ENCODE measurements around the gene HIP1R. TPM values are rescaled to one million over a fixed set of nuclear protein-coding genes. Genes with fewer than 3 reads are reported as not detected.
"Not testable (repeated sequence)": the region's sequence is repeated elsewhere in the genome, so short reads cannot be mapped to it uniquely, and the experiment has no call there.

Gene HIP1R
- total and polyA plus RNA-seq, 10 donors: 40.3 to 65.9 (median 49.0) TPM

DNA sequence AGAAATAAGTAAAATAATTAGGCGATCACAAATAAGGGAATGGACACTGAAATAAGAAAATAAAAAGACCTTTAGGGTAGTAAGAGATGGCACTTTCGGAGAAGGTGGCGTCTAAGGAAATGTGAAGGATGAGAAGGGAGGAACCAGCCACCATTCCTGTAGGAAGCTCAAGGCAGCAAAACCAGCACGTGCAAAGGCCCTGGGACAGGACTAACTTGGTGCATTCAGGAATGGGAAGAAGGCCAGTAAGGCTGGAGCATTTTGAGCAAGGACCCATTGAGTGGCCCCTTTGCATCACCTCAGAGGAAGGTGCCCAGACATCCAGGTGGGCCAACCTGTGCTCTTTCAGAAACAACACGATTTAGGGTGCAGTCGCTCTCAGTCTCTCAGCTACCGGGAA is 61.4 kb downstream of the HIP1R start:
- peak overlapping the region in 1 of 8 donors; percentile 55 for H3K4me3 ChIP-seq
- H3K4me1 ChIP-seq: peaks cover 38 to 93% (median 83%) of the 10 kb centered on the region in 6 donors
- TF ChIP-seq POLR2A (IDR thresholded peaks at IDR 0.05) (no peak), POLR2AphosphoS5 (IDR thresholded peaks at IDR 0.05) (no peak)
- H3K27ac ChIP-seq: peak overlapping the region; percentile 83 to 98 (median 93)
- DNase-seq: no peak
- no peaks in the 10 kb centered on the region for H3K9me3 ChIP-seq
- H3K36me3 ChIP-seq: peaks cover 0 to 5% (median 0%) of the 10 kb centered on the region in 6 donors
- H3K27me3 ChIP-seq (replicated peaks in 1 of 7): no peaks in the 10 kb centered on the region
- WGBS, 5 donors: 90 to 96% (median 94%) methylated on average over 7 of the region's 7 CpGs
- intact Hi-C loops (cut with DNase I; ENCODE audit: low total_unique reads): no loop called here

DNA sequence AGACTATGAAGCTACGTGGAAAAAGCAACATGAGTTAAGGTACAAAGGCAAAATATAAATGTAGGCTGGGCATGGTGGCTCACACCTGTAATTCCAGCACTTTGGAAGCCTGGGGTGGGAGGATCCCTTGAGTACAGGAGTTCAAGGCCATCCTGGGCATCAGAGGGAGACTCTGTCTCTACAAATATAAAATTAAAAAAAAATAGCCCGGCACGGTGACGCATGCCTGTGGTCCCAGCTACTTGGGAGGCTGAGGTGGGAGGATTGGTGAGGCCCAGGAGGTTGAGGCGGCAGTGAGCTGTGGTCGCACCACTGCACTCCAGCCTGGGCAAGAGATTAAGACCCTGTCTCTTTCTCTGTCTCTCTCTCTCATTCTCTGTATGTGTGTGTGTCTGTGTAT is 64.6 kb downstream of the HIP1R start:
- TF ChIP-seq POLR2A (IDR thresholded peaks at IDR 0.05): no peak
- TF ChIP-seq POLR2AphosphoS5 (IDR thresholded peaks at IDR 0.05): no peak
- TF ChIP-seq, protein P1, sequence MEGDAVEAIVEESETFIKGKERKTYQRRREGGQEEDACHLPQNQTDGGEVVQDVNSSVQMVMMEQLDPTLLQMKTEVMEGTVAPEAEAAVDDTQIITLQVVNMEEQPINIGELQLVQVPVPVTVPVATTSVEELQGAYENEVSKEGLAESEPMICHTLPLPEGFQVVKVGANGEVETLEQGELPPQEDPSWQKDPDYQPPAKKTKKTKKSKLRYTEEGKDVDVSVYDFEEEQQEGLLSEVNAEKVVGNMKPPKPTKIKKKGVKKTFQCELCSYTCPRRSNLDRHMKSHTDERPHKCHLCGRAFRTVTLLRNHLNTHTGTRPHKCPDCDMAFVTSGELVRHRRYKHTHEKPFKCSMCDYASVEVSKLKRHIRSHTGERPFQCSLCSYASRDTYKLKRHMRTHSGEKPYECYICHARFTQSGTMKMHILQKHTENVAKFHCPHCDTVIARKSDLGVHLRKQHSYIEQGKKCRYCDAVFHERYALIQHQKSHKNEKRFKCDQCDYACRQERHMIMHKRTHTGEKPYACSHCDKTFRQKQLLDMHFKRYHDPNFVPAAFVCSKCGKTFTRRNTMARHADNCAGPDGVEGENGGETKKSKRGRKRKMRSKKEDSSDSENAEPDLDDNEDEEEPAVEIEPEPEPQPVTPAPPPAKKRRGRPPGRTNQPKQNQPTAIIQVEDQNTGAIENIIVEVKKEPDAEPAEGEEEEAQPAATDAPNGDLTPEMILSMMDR (IDR thresholded peaks at IDR 0.05 in 8 of 11, conservative IDR thresholded peaks at IDR 0.05 in 3 of 11): no peak
- H3K9me3 ChIP-seq: no peaks in the 10 kb centered on the region
- intact Hi-C loops (cut with DNase I; ENCODE audit: low total_unique reads): no loop called here
- no peaks in the 10 kb centered on the region for H3K36me3 ChIP-seq
- DNase-seq: no peak
- H3K27me3 ChIP-seq (replicated peaks in 1 of 7): no peaks in the 10 kb centered on the region
- peak overlapping the region in 7 of 8 donors; percentile 72 to 98 (median 93) for H3K27ac ChIP-seq
- peaks cover 11 to 91% (median 67%) of the 10 kb centered on the region in 6 donors for H3K4me1 ChIP-seq
- 93 to 100% (median 94%) methylated on average over 6 of the region's 6 CpGs for WGBS, 5 donors
- no peak overlapping the region for H3K4me3 ChIP-seq

DNA sequence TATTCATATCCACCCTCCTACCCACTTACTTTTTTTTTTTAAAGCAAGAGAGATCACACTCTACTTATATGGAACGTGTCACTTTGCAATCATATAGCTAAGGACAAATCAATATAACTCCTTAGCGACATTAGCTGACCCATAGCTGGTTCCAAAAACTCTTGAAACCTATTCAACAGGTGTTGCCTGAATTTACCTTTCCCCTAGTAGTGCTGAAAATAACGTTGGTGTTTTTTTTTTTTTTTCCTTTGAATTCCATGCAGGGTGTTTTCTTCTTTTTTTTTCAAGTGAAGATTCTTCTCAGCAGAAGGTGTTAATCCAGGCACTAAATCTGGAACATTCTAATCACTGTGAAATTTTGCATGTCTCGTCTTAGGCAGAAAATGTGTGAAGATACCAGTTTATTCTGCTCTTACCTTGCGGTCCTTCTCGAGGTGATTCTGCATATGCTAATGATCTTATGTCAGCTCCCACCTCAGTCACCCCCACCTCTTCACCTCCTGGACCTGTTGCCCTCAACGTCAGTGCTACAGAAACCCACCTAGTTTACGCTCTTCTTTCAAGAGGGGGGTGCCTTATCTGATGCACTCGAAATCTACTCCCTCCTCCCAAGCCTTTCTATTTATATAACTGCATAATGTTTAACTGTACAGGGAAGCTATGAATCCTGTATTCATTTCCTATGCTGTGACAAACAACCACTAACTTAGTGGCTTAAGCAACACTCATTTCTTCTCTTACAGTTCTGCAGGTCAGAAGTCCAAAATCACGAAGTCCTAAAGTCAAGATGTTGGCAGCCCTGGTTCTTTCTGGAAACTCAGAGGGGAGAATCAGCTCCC is 67.8 kb downstream of the HIP1R start:
- H3K4me1 ChIP-seq: peaks cover 9 to 69% (median 50%) of the 10 kb centered on the region in 6 donors
- intact Hi-C loops (cut with DNase I; ENCODE audit: low total_unique reads): no loop called here

GRCh38 chr12:122903693-122904034 is 68.4 kb downstream of the HIP1R start:
- Histone ChIP-seq H3K4me3 (no peak overlapping the region), H3K27me3 (replicated peaks in 1 of 7) (no peaks in the 10 kb centered on the region), H3K36me3 (no peaks in the 10 kb centered on the region), H3K9me3 (no peaks in the 10 kb centered on the region), H3K27ac (peak overlapping the region in 6 of 8 donors; percentile 13 to 84 (median 39)), H3K4me1 (peaks cover 9 to 63% (median 45%) of the 10 kb centered on the region in 6 donors)
- 67 to 76% (median 74%) methylated on average over 7 of the region's 7 CpGs for WGBS, 5 donors
- TF ChIP-seq, protein P1 (IDR thresholded peaks at IDR 0.05 in 8 of 11, conservative IDR thresholded peaks at IDR 0.05 in 3 of 11): no peak
- TF ChIP-seq POLR2A (IDR thresholded peaks at IDR 0.05) (no peak), POLR2AphosphoS5 (IDR thresholded peaks at IDR 0.05) (no peak)
- intact Hi-C loops (cut with DNase I; ENCODE audit: low total_unique reads): no loop called here
- DNase-seq: no peak

More for the DNA sequence above, 67.8 kb downstream of the HIP1R start:
- Histone ChIP-seq H3K36me3 (no peaks in the 10 kb centered on the region), H3K9me3 (no peaks in the 10 kb centered on the region), H3K4me3 (no peak overlapping the region), H3K27ac (peak overlapping the region in 6 of 8 donors; percentile 13 to 84 (median 39)), H3K27me3 (replicated peaks in 1 of 7) (no peaks in the 10 kb centered on the region)
- no peak for DNase-seq
- WGBS, 5 donors: 41 to 52% (median 50%) methylated on average over 10 of the region's 10 CpGs
- no peak for TF ChIP-seq POLR2AphosphoS5 (IDR thresholded peaks at IDR 0.05)
- TF ChIP-seq POLR2A (IDR thresholded peaks at IDR 0.05): no peak
- TF ChIP-seq, protein P1 (IDR thresholded peaks at IDR 0.05 in 8 of 11, conservative IDR thresholded peaks at IDR 0.05 in 3 of 11): no peak

DNA sequence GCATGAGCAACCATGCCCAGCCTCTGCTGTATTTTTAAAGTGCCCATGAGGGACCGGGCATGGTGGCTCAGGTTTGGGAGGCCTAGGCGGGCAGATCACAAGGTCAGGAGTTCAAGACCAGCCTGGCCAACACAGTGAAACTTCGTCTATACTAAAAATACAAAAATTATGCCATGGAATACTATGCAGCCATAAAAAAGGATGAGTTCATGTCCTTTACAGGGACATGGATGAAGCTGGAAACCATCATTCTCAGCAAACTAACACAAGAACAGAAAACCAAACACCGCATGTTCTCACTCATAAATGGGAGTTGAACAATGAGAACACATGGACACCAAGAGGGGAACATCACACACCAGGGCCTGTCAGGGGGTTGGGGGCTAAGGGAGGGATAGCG is 70.0 kb downstream of the HIP1R start:
- DNase-seq; H3K4me3 ChIP-seq; H3K36me3 ChIP-seq; H3K9me3 ChIP-seq; intact Hi-C loops (cut with DNase I; ENCODE audit: low total_unique reads); H3K27me3 ChIP-seq (replicated peaks in 1 of 7): not testable (repeated sequence)
- H3K4me1 ChIP-seq: peaks cover 7 to 55% (median 31%) of the 10 kb centered on the region in 6 donors
- 93 to 97% (median 94%) methylated on average over 5 of the region's 5 CpGs for WGBS, 5 donors
- peak overlapping the region in 5 of 8 donors; percentile 56 to 84 (median 75) for H3K27ac ChIP-seq
